ENCODE data around the gene RETN. TPM values are rescaled to one million over a fixed set of nuclear protein-coding genes. Genes with fewer than 3 reads are reported as not detected.
A peak's percentile ranks its signal among the peaks of the same experiment; 100 is the strongest.

The RETN gene
- polyA plus RNA-seq, 10 donors, result 1.1 to 3.6 (median 2.4) TPM

GRCh38 chr19:7657131-7657751 lies 11.6 kb upstream of the RETN start:
- DNase-seq, result no peak

GRCh38 chr19:7658219-7658686 lies 10.6 kb upstream of the RETN start:
- DNase-seq, result no peak

- DNase-seq, result no peak
Measured at GRCh38 chr19:7661744-7662538, 6.9 kb upstream of the RETN start.

GRCh38 chr19:7662657-7663056 lies 6.2 kb upstream of the RETN start:
- no peak for DNase-seq

GRCh38 chr19:7663706-7664105 lies 5.1 kb upstream of the RETN start:
- DNase-seq, result no peak

- peak; percentile 69 to 89 (median 80) for DNase-seq
Measured at GRCh38 chr19:7665076-7665475, 3.8 kb upstream of the RETN start.

- no peak for DNase-seq
Measured at GRCh38 chr19:7669641-7670040, 792 bp downstream of the RETN start.

GRCh38 chr19:7670150-7670783 lies 1.4 kb downstream of the RETN start:
- DNase-seq, result peak in 2 of 3 donors; percentile 39 to 41

GRCh38 chr19:7670790-7671189 lies 1.9 kb downstream of the RETN start:
- DNase-seq, result no peak

GRCh38 chr19:7672522-7672921 lies 3.7 kb downstream of the RETN start:
- no peak for DNase-seq

- DNase-seq, result peak in 2 of 3 donors; percentile 40 to 67
Measured at GRCh38 chr19:7674010-7675005, 5.5 kb downstream of the RETN start.

- DNase-seq, result no peak
Measured at GRCh38 chr19:7676376-7676775, 7.5 kb downstream of the RETN start.

- DNase-seq, result no peak
Measured at GRCh38 chr19:7676854-7677253, 8.0 kb downstream of the RETN start, which contains the start of gene MCEMP1. MCEMP1 (plus strand) TSS chr19:7677090; CDS start chr19:7677121, 31 bp downstream.

GRCh38 chr19:7677669-7678311 lies 8.9 kb downstream of the RETN start:
- no peak for DNase-seq

GRCh38 chr19:7678971-7679751 lies 10.3 kb downstream of the RETN start:
- no peak for DNase-seq

- DNase-seq, result no peak
Measured at GRCh38 chr19:7679771-7680605, 11.1 kb downstream of the RETN start.

GRCh38 chr19:7680606-7681339 lies 11.9 kb downstream of the RETN start, which contains the start of gene TRAPPC5:
TRAPPC5 (plus strand) TSS chr19:7680833; CDS start chr19:7682254, 1,421 bp downstream.
- peak; percentile 81 to 96 (median 94) for DNase-seq
